Stimulated activated CD4-positive, alpha-beta T cell treated with anti-CD3 and anti-CD28 coated beads, Interleukin-2, amount 100 ng/mL, for 4 hours (primary cell): Measurements from ENCODE around the gene HIP1R.
"Not testable (repeated sequence)": the region's sequence is repeated elsewhere in the genome, so short reads cannot be mapped to it uniquely, and the experiment has no call there.

Experiments
- DNase-seq: peaks from one replicate; pipeline ENCODE4 v3.0.0-alpha.2; 2020; ENCODE audit warnings: low read depth

HIP1R gene

GRCh38 chr12:122875590-122876220, 40.4 kb downstream of the HIP1R start:
- no peak for DNase-seq

DNA sequence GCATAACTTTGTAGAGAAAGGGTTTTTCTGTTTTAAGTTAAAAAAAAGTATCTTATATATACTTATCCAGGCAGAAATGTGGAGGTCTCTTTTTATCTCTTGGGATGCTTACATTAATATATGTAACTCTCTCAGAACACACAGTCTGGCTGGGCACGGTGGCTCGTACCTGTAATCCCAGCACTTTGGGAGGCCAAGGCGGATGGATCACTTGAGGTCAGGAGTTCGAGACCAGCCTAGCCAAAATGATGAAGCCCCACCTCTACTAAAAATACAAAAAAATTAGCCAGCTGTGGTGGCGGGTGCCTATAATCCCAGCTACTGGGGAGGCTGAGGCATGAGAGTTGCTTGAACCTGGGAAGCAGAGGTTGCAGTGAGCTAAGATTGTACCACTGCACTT, 41.0 kb downstream of the HIP1R start:
- not testable (repeated sequence) for DNase-seq

DNA sequence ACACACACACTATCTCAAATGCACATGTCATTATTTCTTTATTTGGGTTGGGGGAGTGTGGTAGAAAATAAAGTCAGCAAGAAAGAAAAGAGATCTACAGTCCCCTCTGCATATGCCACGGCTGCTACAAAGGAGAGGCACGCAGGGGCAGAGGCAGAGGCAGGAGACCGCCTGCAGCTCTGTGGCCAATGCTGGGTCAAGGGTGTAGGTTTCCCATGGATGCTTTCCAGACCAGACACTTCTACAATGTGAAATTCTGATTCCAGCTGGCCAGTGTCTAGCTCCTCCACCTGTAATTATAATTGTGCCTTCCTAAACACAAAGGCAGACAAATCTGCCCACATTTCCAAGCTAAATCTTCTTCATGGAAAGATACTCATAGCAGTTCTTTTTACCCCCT, 41.5 kb downstream of the HIP1R start:
- DNase-seq = no peak

GRCh38 chr12:122878780-122879612, 43.7 kb downstream of the HIP1R start:
- no peak for DNase-seq

DNA sequence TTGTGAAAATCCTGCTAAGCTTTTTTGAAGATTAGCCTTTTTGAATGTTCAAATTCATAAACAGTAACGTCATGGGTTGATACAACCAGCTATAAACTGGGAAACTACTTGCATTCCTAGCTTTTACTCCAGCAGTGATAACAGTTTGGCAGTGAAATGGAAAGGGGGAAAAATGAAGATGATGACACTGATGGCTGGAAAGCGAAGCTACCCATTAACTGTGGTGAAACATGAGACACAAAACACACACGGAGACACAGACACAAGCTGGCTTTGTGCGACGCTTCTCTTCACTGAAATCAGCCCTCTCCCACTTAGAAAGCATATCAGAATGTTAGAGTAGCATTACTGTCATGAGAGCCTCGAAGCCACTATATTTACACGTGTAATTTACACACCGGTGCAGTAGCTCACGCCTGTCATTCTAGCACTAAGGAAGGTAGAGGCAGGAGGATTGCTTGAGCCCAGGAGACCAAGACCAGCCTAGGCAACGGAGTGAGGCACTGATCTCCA, 45.0 kb downstream of the HIP1R start:
- DNase-seq = no peak

DNA sequence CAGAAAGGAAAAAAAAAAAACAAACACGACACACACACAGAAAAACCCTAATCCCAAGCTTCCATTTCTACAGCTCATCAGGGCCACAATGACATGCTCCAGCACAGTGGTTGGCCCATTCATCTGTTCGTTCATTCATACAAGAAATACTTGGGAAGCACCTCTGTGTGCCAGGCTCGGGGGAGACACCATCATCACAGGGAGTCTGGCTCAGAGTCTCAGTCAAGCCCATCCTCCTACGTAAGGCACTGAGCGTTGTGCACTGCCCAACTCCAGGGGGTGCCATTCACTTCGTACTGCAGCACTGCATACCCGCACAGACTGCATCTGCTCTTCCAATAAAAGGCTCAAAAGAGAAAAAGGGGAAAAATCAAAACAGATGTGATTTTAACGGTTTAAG, 45.4 kb downstream of the HIP1R start:
- no peak for DNase-seq

- no peak for DNase-seq
Measured at GRCh38 chr12:122882908-122883558, 47.8 kb downstream of the HIP1R start.

GRCh38 chr12:122884091-122884826, 49.0 kb downstream of the HIP1R start:
- DNase-seq = no peak

GRCh38 chr12:122884860-122885259, 49.6 kb downstream of the HIP1R start:
- no peak for DNase-seq

DNA sequence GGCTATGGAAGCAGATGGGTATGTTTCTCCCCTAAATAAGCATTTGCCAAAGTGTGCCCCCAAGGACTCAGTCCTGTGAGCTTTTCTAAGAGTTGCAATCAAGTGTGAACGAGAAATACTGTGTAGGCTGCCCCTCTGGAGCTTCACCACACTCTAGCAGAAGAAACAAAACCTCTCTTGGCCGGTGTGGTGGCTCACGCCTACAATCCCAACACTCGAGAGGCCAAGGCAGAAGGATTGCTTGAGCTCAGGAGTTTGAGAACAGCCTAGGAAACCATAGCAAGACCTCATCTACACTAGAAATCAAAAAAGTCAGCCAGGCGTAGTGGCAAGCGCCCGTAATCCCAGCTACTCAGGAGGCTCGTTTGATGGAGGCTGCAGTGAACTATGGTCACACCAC, 50.9 kb downstream of the HIP1R start:
- no peak for DNase-seq

GRCh38 chr12:122886851-122887818, 51.9 kb downstream of the HIP1R start:
- DNase-seq = peak; percentile 29

- DNase-seq = no peak
Measured at GRCh38 chr12:122887819-122888212, 52.6 kb downstream of the HIP1R start.

- no peak for DNase-seq
Measured at GRCh38 chr12:122888232-122888752, 53.0 kb downstream of the HIP1R start.

- DNase-seq = no peak
Measured at GRCh38 chr12:122889761-122890520, 54.7 kb downstream of the HIP1R start.

- no peak for DNase-seq
Measured at GRCh38 chr12:122891661-122892525, 56.6 kb downstream of the HIP1R start.

DNA sequence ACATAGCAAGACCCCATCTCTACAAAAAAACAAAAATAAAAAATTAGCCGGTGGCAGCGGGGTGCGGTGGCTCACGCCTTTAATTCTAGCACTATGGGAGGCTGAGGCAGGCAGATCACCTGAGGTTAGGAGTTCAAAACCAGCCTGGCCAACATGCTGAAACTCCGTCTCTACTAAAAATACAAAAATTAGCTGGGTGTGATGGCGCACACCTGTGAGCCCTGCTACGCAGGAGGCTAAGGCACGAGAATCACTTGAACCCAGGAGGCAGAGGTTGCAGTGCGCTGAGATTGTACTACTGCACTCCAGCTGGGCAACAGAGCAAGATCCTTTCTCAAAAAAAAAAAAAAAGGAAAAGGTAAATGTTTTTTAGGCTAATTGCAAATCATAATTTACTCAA, 57.5 kb downstream of the HIP1R start:
- not testable (repeated sequence) for DNase-seq

DNA sequence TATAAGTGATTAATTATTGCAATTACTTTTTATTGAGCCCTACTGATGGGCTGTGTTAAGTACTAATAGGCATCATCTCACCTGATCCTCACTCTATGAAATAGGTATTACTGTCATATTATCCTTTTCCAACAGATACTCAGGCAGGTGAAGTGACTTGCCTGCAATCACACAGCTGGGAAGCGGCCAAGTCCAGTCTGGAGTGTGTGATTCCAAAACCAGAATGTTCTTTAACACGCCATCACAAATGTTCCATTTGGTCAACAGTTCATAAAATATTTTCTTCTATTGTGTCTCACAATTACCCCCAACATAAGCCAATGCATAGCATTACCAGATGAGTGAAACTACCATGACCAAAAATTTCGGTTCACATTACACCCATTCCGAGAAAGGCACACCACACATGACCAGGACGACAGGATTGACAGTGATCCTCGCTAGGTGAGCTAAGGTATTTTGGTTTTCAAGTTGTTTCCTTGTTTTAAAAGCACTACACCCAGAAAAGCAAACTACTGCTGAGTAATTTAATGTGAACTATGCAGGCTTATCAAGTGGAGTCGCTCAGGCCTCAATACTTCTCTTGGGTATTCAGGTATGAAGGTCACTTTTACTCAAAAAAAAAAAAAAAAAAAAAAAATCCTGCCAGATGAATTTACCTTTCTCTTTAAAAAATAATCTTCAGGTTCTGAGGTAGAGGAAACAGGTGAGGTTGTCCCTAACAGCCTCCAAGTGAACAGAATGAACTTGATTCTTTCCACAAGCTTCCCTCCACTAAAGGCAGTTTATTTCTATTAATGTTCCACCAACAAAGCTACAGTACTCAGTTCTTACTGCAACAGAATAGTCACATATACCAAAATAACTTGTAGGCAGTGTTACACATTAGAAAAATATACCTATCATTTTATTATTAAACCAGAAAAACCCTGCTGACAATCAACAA, 58.2 kb downstream of the HIP1R start:
- no peak for DNase-seq
